PC-9 (cell line): ENCODE results near the gene HYDIN.

ENCODE experiments used
- CTCF ChIP-seq: fragments of 200-600 bp; sonication (generic); conservative IDR thresholded peaks from 2 replicates; pipeline ENCODE4 v1.6.1; 2017; ENCODE audit warnings: mixed run types, antibody characterized with exemption, mild to moderate bottlenecking, moderate library complexity
- EZH2 ChIP-seq: fragments of 200-600 bp; sonication (generic); IDR thresholded peaks from 2 replicates; pipeline ENCODE4 v1.8.0; 2017; ENCODE audit warnings: antibody characterized with exemption, low read depth

GRCh38 chr16:71225145-71225544 is 5.4 kb downstream of the HYDIN start:
- TF ChIP-seq EZH2 (no peak), CTCF (no peak)
